ENCODE measurements around the gene SLIT3.
A peak's percentile ranks its signal among the peaks of the same experiment; 100 is the strongest.

SLIT3 gene

GRCh38 chr5:168706655-168707069 is 594.3 kb downstream of the SLIT3 start:
- DNase-seq (ENCODE audit: low read depth in 2 of 2): no peak

GRCh38 chr5:168705321-168705720 is 595.6 kb downstream of the SLIT3 start:
- no peak for DNase-seq (ENCODE audit: low read depth in 2 of 2)

- no peak for DNase-seq (ENCODE audit: low read depth in 2 of 2)
Measured at GRCh38 chr5:168702511-168702910, 598.4 kb downstream of the SLIT3 start.

GRCh38 chr5:168701641-168702040 is 599.3 kb downstream of the SLIT3 start:
- DNase-seq (ENCODE audit: low read depth in 2 of 2): no peak

- DNase-seq (ENCODE audit: low read depth in 2 of 2): no peak
Measured at GRCh38 chr5:168699002-168699401, 601.9 kb downstream of the SLIT3 start.

GRCh38 chr5:168697034-168697720 is 603.8 kb downstream of the SLIT3 start:
- DNase-seq (ENCODE audit: low read depth in 2 of 2): no peak

- DNase-seq (ENCODE audit: low read depth in 2 of 2): no peak
Measured at GRCh38 chr5:168696611-168697010, 604.3 kb downstream of the SLIT3 start.

- no peak for DNase-seq (ENCODE audit: low read depth in 2 of 2)
Measured at GRCh38 chr5:168695301-168695835, 605.6 kb downstream of the SLIT3 start.

GRCh38 chr5:168694289-168694688 is 606.6 kb downstream of the SLIT3 start:
- DNase-seq (ENCODE audit: low read depth in 2 of 2): no peak

- no peak for DNase-seq (ENCODE audit: low read depth in 2 of 2)
Measured at GRCh38 chr5:168693883-168694282, 607.1 kb downstream of the SLIT3 start.

GRCh38 chr5:168693297-168693696 is 607.6 kb downstream of the SLIT3 start:
- no peak for DNase-seq (ENCODE audit: low read depth in 2 of 2)

- DNase-seq (ENCODE audit: low read depth in 2 of 2): no peak
Measured at GRCh38 chr5:168691891-168692290, 609.0 kb downstream of the SLIT3 start.

- no peak for DNase-seq (ENCODE audit: low read depth in 2 of 2)
Measured at GRCh38 chr5:168689260-168689659, 611.7 kb downstream of the SLIT3 start.

- DNase-seq (ENCODE audit: low read depth in 2 of 2): no peak
Measured at GRCh38 chr5:168686837-168687236, 614.1 kb downstream of the SLIT3 start.

GRCh38 chr5:168685566-168685965 is 615.4 kb downstream of the SLIT3 start:
- DNase-seq (ENCODE audit: low read depth in 2 of 2): no peak

GRCh38 chr5:168683927-168684295 is 617.0 kb downstream of the SLIT3 start:
- DNase-seq (ENCODE audit: low read depth in 2 of 2): no peak

- no peak for DNase-seq (ENCODE audit: low read depth in 2 of 2)
Measured at GRCh38 chr5:168683247-168683926, 617.6 kb downstream of the SLIT3 start.

GRCh38 chr5:168681556-168682183 is 619.3 kb downstream of the SLIT3 start:
- no peak for DNase-seq (ENCODE audit: low read depth in 2 of 2)

GRCh38 chr5:168680395-168680794 is 620.5 kb downstream of the SLIT3 start:
- DNase-seq (ENCODE audit: low read depth in 2 of 2): no peak

- peak; percentile 23 to 31 for DNase-seq (ENCODE audit: low read depth in 2 of 2)
Measured at GRCh38 chr5:168679515-168679920, 621.4 kb downstream of the SLIT3 start.

- no peak for DNase-seq (ENCODE audit: low read depth in 2 of 2)
Measured at GRCh38 chr5:168676501-168676900, 624.4 kb downstream of the SLIT3 start.

GRCh38 chr5:168675883-168676408 is 625.0 kb downstream of the SLIT3 start:
- DNase-seq (ENCODE audit: low read depth in 2 of 2): no peak

Measured in stimulated activated CD8-positive, alpha-beta memory T cell treated with anti-CD3 and anti-CD28 coated beads, Interleukin-2, amount 100 ng/mL, for 1 hour (primary cell).